Left cardiac atrium (tissue), 4 donors: ENCODE data around the gene GPR61. TPM values are rescaled to one million over a fixed set of nuclear protein-coding genes. Genes with fewer than 3 reads are reported as not detected.
A peak's percentile ranks its signal among the peaks of the same experiment; 100 is the strongest.

Experiments used
- ATAC-seq, 2 donors: fragments of 200-7000 bp; cut with Tn5 transposase; one replicate each; pipeline ENCODE4 v1.9.1; 2020; ENCODE audit warnings: mild to moderate bottlenecking in 2 of 2, moderate library complexity in 2 of 2
- DNase-seq: peaks from one replicate; pipeline ENCODE4 v3.0.0-alpha.2; 2020
- intact Hi-C, 2 donors: fragments of 100-400 bp; cut with DNase I; formaldehyde crosslinking; loops; one replicate each; pipeline versions ENCODE4 v1.14.1 to v1.15.1; 2022 to 2023
- total RNA-seq, 2 donors: library from RNA; stranded (reverse); fragmentation: NEBNext Ultra II Directional; extraction: Animal tissue kit (Norgen Biotek cat#: 25700); gene quantifications; one replicate each; pipeline ENCODE4 v1.2.1, GENCODE V29; 2021
- donor health status: DM: no; HTN: yes; CAD: no.
- donor health status: DM: no; HTN: yes; CAD: no; lungs with severe emphysema.
- donor health status: DM: yes; HTN: yes; CAD: no.
- donor health status: Dilated cardiomyopathy.

The GPR61 gene
- total RNA-seq, 2 donors from 2014 or later = 0.55 TPM; not detected in 1

DNA sequence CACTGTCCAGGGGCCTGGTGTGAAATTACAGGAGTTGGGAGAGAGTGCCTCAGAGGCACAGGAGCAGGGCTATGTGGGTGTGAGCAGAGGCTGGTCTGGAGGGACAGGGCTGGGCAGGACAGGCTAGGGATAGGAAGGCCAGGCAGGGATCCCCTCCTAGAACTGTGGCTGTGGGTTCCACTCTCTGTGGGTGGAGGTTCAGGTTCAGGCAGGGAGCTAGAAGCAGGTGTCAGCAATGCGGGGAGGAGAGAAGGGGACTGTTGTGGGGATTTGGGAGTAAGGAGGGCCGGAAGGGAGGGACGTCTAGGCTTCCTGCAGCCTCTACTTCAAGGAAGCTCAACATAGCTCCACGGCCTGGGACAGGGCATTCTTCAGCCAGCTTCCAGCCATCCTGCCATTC is 8.3 kb upstream of the GPR61 start:
- intact Hi-C loops = loop anchor here (2.0 to 10.0 kb wide), 4 partner anchors 33 to 267 kb away; partner anchors contain the start of gene CYB561D1 (in 1 of the 2)
- ATAC-seq (no peak), DNase-seq (no peak)

DNA sequence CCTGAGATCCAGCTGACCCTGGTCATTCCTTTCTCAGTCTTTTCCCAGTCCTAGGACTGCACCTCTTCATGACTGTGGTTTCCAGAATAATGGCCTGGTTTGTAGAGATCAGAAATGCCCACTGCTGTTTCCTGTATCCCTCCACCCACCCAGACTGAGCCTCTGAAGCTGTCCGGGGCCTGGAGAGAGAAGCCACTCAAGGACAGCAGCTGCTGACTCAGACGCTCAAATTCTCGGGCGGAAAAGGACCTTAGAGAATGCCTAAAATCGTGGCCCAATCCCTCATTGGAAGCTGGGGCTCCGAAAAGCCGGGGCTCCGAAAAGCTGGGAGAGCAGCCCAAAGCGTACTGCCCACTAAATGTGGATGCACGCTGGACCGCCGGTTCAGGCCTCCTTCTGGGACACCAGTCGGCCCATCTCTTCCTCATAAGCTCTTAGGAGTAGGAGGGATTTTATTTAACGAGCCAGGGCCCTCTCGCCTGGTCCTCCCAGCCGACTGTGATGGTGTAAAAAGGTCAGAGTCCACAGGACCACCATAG is 7.8 kb upstream of the GPR61 start:
- DNase-seq (no peak), ATAC-seq (no peak)
- intact Hi-C loops = loop anchor here (2.0 to 10.0 kb wide), 5 partner anchors 33 to 267 kb away; partner anchors contain the start of gene CYB561D1 (in 1 of the 2)

DNA sequence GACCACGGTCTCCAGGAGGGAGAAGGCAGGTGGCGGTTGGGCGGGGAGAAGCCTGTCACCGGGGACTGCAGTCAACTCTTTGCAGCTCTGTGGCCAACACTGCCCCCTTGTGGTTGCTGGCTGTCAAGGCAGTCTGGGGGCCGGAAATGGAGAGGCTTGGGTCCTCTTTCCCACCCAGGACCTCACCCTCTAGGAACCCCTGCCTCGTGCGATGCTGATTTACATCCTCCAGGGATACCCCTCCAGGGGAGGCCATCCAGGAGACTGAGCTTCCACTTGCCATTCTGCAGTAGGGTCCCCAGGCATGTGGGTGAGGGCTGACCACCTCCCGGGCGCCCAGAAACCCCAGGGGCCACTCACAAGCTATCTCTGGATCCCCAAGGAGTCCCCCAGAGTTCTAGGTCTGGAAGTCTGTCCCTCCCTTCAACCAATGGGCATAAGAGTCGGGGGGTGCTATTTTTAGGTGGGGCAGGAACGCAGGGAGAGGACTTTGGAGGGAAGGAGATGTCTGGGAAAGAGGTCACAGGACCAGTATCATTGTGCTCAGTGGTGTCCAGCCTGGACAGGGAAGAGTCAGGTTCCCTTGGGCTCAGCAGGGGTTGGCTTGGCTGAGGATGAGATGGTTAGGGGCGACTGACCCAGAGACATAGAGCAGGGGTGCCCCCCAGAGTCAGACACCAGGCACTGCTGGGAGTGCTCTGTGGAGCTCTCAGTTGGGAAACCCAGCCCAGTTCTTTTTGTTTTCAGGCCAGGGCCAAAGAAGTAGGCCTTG is 7.1 kb upstream of the GPR61 start:
- peak; percentile 75 to 86 for ATAC-seq
- intact Hi-C loops = loop anchor here (2.0 to 10.0 kb wide), 4 partner anchors 40 to 268 kb away; partner anchors contain the start of gene CYB561D1 (in 1 of the 2)
- DNase-seq = peak; percentile 84

GRCh38 chr1:109534307-109534858 is 5.3 kb upstream of the GPR61 start:
- DNase-seq (no peak), ATAC-seq (no peak)
- intact Hi-C loops = loop anchor here (5.0 to 10.0 kb wide), 3 partner anchors 42 to 270 kb away; partner anchors contain the start of gene CYB561D1 (in 1 of the 2)

DNA sequence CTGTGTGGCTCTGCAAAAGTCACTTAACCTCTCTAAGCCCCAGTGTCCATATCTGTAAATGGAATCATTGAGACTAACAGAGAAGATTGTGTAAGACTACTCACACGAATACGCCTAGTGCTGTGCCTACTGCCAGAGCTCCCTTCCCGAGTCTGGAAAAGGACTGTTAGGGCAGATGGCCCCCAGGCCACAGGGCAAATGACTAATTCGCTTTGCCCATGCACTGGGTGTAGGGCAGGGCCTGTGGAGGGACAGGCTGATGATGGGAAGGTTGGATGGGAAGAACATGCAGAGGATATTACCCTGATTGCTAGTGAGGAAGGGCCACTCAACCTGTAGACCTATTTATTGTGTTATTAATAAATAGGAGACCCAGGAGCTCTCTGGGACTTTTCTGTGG is 4.2 kb upstream of the GPR61 start:
- DNase-seq (no peak), ATAC-seq (no peak)
- intact Hi-C loops = loop anchor here in 1 of 2 donors (10.0 kb wide), 1 partner anchor 271 kb away; no protein-coding TSS in a partner anchor

- DNase-seq (no peak), ATAC-seq (peak; percentile 25 to 73)
- intact Hi-C loops = loop anchor here in 1 of 2 donors (10.0 kb wide), 1 partner anchor 271 kb away; no protein-coding TSS in a partner anchor
These were observed 3.6 kb upstream of the GPR61 start for GRCh38 chr1:109535971-109536491.

DNA sequence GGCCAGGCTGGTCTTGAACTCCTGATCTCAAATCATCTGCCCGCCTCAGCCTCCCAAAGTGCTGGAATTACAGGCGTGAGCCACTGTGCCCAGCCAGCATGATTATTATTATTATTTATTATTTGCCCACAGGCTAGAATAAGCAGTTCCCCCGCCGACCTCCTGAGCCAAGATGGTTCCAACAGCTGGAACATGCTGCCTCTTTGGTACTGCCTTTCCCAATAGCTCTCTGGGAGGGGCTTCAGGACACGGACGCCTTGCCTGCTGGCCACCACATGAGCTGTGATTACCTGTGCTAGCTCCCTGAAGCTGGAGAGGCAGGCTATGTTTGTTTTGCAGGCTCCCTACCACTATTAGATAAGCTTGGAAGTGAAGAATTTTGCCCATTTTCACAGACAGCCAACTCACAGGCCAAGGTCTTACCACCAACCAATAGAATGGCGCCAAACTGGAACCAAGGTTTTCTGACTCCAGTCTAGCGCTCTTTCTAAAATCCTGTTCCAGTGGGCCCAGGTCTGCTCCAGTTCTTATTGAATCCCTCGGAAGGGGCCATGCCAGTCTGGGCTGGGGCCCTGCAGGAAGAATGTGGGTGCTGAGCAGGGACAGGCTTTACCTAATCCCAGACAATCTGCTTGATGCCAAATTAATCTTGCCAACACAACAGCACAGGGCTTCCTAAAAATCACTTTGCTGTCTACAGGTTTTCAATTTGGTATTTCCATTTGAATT is 2.1 kb upstream of the GPR61 start:
- DNase-seq = no peak
- intact Hi-C loops = loop anchor here in 1 of 2 donors (10.0 kb wide), 1 partner anchor 273 kb away; no protein-coding TSS in a partner anchor
- ATAC-seq = no peak

- intact Hi-C loops = loop anchor here in 1 of 2 donors (10.0 kb wide), 1 partner anchor 274 kb away; no protein-coding TSS in a partner anchor
- ATAC-seq = no peak
- DNase-seq = no peak
These were observed 681 bp upstream of the GPR61 start for GRCh38 chr1:109538827-109539555.

GRCh38 chr1:109541102-109541501 is 1.4 kb downstream of the GPR61 start:
- ATAC-seq (no peak), DNase-seq (no peak)
- intact Hi-C loops = loop anchor here (5.0 to 10.0 kb wide), 2 partner anchors 226 to 444 kb away; partner anchors contain the start of gene AHCYL1 (in 1 of the 2)

DNA sequence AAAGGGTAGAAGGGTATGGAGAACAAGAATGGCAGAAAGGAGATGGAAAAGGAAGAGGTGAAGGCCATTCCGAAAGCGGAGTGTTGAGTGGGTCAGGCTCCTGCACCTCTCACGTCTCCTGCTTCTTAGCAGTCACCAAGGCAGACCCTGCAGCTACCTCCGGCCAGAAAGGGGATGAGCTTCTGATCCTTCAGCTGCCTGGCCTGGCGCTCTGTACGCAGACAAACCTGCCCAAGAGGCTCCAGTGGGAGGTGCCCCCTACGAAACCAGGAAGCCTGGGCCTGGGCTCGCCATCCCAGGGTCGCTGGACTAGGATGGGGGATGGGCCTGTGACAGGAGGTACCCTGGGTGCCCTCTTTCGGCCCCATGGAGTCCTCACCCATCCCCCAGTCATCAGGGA is 3.0 kb downstream of the GPR61 start:
- ATAC-seq = no peak
- intact Hi-C loops = loop anchor here (5.0 to 10.0 kb wide), 2 partner anchors 225 to 442 kb away; partner anchors contain the start of gene AHCYL1 (in 1 of the 2)
- no peak for DNase-seq

GRCh38 chr1:109543283-109543987 is 3.8 kb downstream of the GPR61 start:
- ATAC-seq (no peak), DNase-seq (no peak)
- intact Hi-C loops = loop anchor here (5.0 to 10.0 kb wide), 2 partner anchors 224 to 441 kb away; partner anchors contain the start of gene AHCYL1 (in 1 of the 2)

DNA sequence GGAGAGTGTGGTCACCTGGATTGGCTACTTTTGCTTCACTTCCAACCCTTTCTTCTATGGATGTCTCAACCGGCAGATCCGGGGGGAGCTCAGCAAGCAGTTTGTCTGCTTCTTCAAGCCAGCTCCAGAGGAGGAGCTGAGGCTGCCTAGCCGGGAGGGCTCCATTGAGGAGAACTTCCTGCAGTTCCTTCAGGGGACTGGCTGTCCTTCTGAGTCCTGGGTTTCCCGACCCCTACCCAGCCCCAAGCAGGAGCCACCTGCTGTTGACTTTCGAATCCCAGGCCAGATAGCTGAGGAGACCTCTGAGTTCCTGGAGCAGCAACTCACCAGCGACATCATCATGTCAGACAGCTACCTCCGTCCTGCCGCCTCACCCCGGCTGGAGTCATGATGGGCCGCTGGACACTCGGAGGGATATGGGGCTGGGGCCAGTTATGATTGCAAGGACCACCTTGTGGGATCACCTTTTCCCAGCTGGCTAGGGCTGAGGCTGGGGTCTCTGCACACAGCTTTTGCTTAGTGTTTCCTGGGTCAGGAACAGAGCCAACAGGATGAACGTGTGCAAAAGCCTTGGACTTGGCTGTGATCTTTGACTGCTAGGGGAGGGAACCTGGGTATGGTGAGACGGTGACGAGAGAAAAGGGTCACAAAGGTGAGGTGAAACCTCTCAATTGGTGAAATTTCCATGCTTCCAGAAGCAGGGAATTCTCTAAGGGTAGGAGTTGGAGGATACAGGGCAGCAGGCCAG is 4.5 kb downstream of the GPR61 start:
- intact Hi-C loops = loop anchor here (5.0 to 10.0 kb wide), 2 partner anchors 223 to 441 kb away; partner anchors contain the start of gene AHCYL1 (in 1 of the 2)
- ATAC-seq (no peak), DNase-seq (no peak)

GRCh38 chr1:109546311-109547109 is 6.8 kb downstream of the GPR61 start:
- intact Hi-C loops = loop anchor here (1.0 to 10.0 kb wide), 5 partner anchors 74 to 438 kb away; partner anchors contain the start of gene AHCYL1 (in 1 of the 2)
- DNase-seq (peak; percentile 89), ATAC-seq (peak; percentile 61 to 63)

DNA sequence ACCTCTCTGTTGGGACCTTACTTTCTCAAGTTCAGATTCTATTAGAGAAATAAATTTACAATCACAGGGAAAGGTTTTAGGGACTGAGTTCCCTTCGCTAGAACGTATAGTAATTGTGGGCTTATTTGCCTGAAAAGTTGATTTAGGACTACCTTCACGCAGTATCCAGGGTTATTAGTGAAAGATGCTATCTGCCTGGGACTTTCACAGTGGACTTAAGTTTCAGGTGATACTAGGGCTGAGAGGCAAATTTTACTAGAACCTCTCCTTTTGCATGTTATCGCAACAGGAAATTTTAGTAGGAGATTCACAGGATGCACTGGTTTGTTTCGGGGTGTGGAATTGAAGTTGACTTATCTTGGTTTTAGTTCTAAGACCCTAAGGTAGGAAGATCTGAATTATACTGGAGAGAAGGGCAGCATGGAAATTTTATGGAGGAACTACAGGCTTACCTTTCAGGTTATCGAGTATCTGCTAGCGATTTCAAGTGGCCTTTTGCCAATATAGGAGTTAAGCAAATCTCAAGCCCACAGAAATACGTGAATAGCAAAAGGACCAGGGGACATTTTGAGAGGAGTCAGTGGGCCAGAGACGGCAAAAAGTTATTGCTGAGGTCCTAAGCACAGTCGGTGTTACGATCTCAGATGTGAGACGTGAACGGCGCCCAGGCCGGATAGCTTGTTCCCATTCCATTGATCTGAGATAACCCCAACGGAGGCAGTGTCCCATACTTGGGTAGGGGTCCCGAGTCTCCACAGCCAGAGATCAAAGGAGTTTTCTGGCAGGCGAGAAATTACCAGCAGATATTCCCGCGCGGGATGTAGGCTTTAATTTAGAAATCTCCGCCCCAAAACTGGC is 8.0 kb downstream of the GPR61 start:
- intact Hi-C loops = loop anchor here (2.0 to 10.0 kb wide), 4 partner anchors 73 to 437 kb away; partner anchors contain the start of gene AHCYL1 (in 1 of the 2)
- DNase-seq = no peak
- ATAC-seq = peak in 1 of 2 donors; percentile 22
